Ectodermal cell (in vitro differentiated cells): ENCODE measurements around the gene MAGI3.
"Not testable (repeated sequence)": the region's sequence is repeated elsewhere in the genome, so short reads cannot be mapped to it uniquely, and the experiment has no call there.

Experiments used
- H3K27ac ChIP-seq: 2 replicates; pipeline ENCODE4 v1.7.0; 2013; ENCODE audit warnings: mild to moderate bottlenecking, low read depth, low read length; ENCODE audit not compliant: insufficient read depth, poor library complexity, severe bottlenecking
- H3K27me3 ChIP-seq: 2 replicates; pipeline ENCODE4 v1.7.0; 2013; ENCODE audit warnings: mild to moderate bottlenecking, low read length; ENCODE audit not compliant: insufficient read depth, control insufficient read depth, poor library complexity, severe bottlenecking
- H3K36me3 ChIP-seq: one replicate; pipeline ENCODE4 v1.7.0; 2013; ENCODE audit warnings: low read length; ENCODE audit not compliant: control insufficient read depth, insufficient read depth
- H3K4me1 ChIP-seq: one replicate; pipeline ENCODE4 v1.7.0; 2013; ENCODE audit warnings: low read length; ENCODE audit not compliant: control insufficient read depth, insufficient read depth
- H3K4me3 ChIP-seq: 2 replicates; pipeline ENCODE4 v1.7.0; 2013; ENCODE audit warnings: low read depth, low read length, control low read depth; ENCODE audit not compliant: insufficient read depth
- H3K9me3 ChIP-seq: 2 replicates; pipeline ENCODE4 v1.7.0; 2013; ENCODE audit warnings: mild to moderate bottlenecking, low read length, moderate library complexity; ENCODE audit not compliant: control insufficient read depth
- WGBS, 2 experiments: methylation state at CpG; one replicate each; pipeline ENCODE4 v1.1.7; 2013; ENCODE audit warnings: missing lambda C conversion rate in 2 of 2; 5-methylcytosine and 5-hydroxymethylcytosine counted together

Gene MAGI3

GRCh38 chr1:113551728-113552127 is 161.4 kb downstream of the MAGI3 start:
- no peaks in the 10 kb centered on the region for H3K9me3 ChIP-seq
- no peaks in the 10 kb centered on the region for H3K4me1 ChIP-seq
- no peaks in the 10 kb centered on the region for H3K36me3 ChIP-seq
- 94% methylated on average over 1 of the region's 1 CpG; no CpG with 5 or more reads in 1 of the 2 experiments for WGBS, 2 experiments
- no peaks in the 10 kb centered on the region for H3K27me3 ChIP-seq
- H3K27ac ChIP-seq: no peak overlapping the region
- H3K4me3 ChIP-seq: no peak overlapping the region

GRCh38 chr1:113552244-113552643 is 161.9 kb downstream of the MAGI3 start:
- Histone ChIP-seq H3K27ac (no peak overlapping the region), H3K27me3 (no peaks in the 10 kb centered on the region), H3K4me1 (no peaks in the 10 kb centered on the region), H3K4me3 (no peak overlapping the region), H3K36me3 (no peaks in the 10 kb centered on the region), H3K9me3 (no peaks in the 10 kb centered on the region)
- 100% methylated on average over 1 of the region's 1 CpG; no CpG with 5 or more reads in 1 of the 2 experiments for WGBS, 2 experiments

GRCh38 chr1:113557187-113557586 is 166.9 kb downstream of the MAGI3 start:
- 90 to 94% methylated on average over 2 of the region's 2 CpGs for WGBS, 2 experiments

GRCh38 chr1:113565621-113566020 is 175.3 kb downstream of the MAGI3 start:
- Histone ChIP-seq H3K27me3 (no peaks in the 10 kb centered on the region), H3K4me1 (no peaks in the 10 kb centered on the region), H3K4me3 (no peak overlapping the region)

More at GRCh38 chr1:113557187-113557586, 166.9 kb downstream of the MAGI3 start:
- H3K27me3 ChIP-seq: no peaks in the 10 kb centered on the region
- no peaks in the 10 kb centered on the region for H3K36me3 ChIP-seq
- no peak overlapping the region for H3K4me3 ChIP-seq
- H3K27ac ChIP-seq: no peak overlapping the region
- no peaks in the 10 kb centered on the region for H3K9me3 ChIP-seq
- H3K4me1 ChIP-seq: no peaks in the 10 kb centered on the region

GRCh38 chr1:113567427-113567826 is 177.1 kb downstream of the MAGI3 start:
- Histone ChIP-seq H3K4me3 (no peak overlapping the region), H3K4me1 (no peaks in the 10 kb centered on the region), H3K9me3 (no peaks in the 10 kb centered on the region), H3K27me3 (no peaks in the 10 kb centered on the region), H3K27ac (no peak overlapping the region), H3K36me3 (no peaks in the 10 kb centered on the region)

More at GRCh38 chr1:113565621-113566020, 175.3 kb downstream of the MAGI3 start:
- Histone ChIP-seq H3K36me3 (no peaks in the 10 kb centered on the region), H3K9me3 (no peaks in the 10 kb centered on the region), H3K27ac (no peak overlapping the region)

- H3K9me3 ChIP-seq, H3K36me3 ChIP-seq, H3K4me1 ChIP-seq, H3K4me3 ChIP-seq, H3K27me3 ChIP-seq, H3K27ac ChIP-seq: not testable (repeated sequence)
- WGBS, 2 experiments: 91 to 92% methylated on average over 6 of the region's 6 CpGs
These were observed 185.5 kb downstream of the MAGI3 start for GRCh38 chr1:113575744-113576260.

GRCh38 chr1:113576271-113576670 is 186.0 kb downstream of the MAGI3 start:
- H3K27ac ChIP-seq: no peak overlapping the region
- H3K4me3 ChIP-seq: no peak overlapping the region
- WGBS, 2 experiments: 93 to 96% methylated on average over 6 of the region's 6 CpGs
- H3K4me1 ChIP-seq: no peaks in the 10 kb centered on the region
- H3K27me3 ChIP-seq: no peaks in the 10 kb centered on the region
- no peaks in the 10 kb centered on the region for H3K9me3 ChIP-seq
- no peaks in the 10 kb centered on the region for H3K36me3 ChIP-seq

GRCh38 chr1:113579256-113580018 is 189.1 kb downstream of the MAGI3 start:
- no peak overlapping the region for H3K27ac ChIP-seq
- no peak overlapping the region for H3K4me3 ChIP-seq
- no peaks in the 10 kb centered on the region for H3K9me3 ChIP-seq
- H3K4me1 ChIP-seq: no peaks in the 10 kb centered on the region
- H3K27me3 ChIP-seq: no peaks in the 10 kb centered on the region
- WGBS, 2 experiments: 73 to 80% methylated on average over 2 of the region's 2 CpGs
- no peaks in the 10 kb centered on the region for H3K36me3 ChIP-seq

- 96 to 97% methylated on average over 1 of the region's 1 CpG for WGBS, 2 experiments
- Histone ChIP-seq H3K4me3 (no peak overlapping the region), H3K27me3 (no peaks in the 10 kb centered on the region), H3K36me3 (no peaks in the 10 kb centered on the region), H3K27ac (no peak overlapping the region), H3K9me3 (no peaks in the 10 kb centered on the region), H3K4me1 (no peaks in the 10 kb centered on the region)
These were observed 191.0 kb downstream of the MAGI3 start for GRCh38 chr1:113581323-113581722.

GRCh38 chr1:113582084-113582483 is 191.8 kb downstream of the MAGI3 start:
- no peaks in the 10 kb centered on the region for H3K27me3 ChIP-seq
- H3K9me3 ChIP-seq: no peaks in the 10 kb centered on the region
- WGBS, 2 experiments: 92 to 100% methylated on average over 1 of the region's 1 CpG
- no peak overlapping the region for H3K4me3 ChIP-seq
- no peaks in the 10 kb centered on the region for H3K4me1 ChIP-seq
- H3K36me3 ChIP-seq: no peaks in the 10 kb centered on the region
- H3K27ac ChIP-seq: no peak overlapping the region
